Panc1 (cell line): ENCODE results near the gene NAA25.

Experiments
- POLR2AphosphoS5 ChIP-seq: IDR thresholded peaks from 2 replicates; pipeline ENCODE4 v1.6.1; 2012; ENCODE audit warnings: mild to moderate bottlenecking, low read depth, low read length, moderate library complexity
- SIN3A ChIP-seq: IDR thresholded peaks from 2 replicates; pipeline ENCODE4 v1.6.1; 2012; ENCODE audit warnings: low read depth, mild to moderate bottlenecking, low read length, moderate library complexity, borderline replicate concordance; ENCODE audit not compliant: insufficient read depth
- TCF7L2 ChIP-seq: IDR thresholded peaks from 2 replicates; pipeline ENCODE4 v1.6.1; 2011; ENCODE audit warnings: mild to moderate bottlenecking, low read depth, low read length, inconsistent platforms
- TF ChIP-seq, protein P1 (sequence below): fragments of 450-650 bp; IDR thresholded peaks from 2 replicates; pipeline ENCODE4 v1.5.1; 2017; ENCODE audit warnings: mild to moderate bottlenecking
- TF ChIP-seq, protein P2 (sequence below), 2 experiments: IDR thresholded peaks; 2 replicates each; pipeline ENCODE4 v1.6.1; 2011 to 2012; ENCODE audit warnings: low read depth in 2 of 2, control low read depth in 1 of 2, low read length in 1 of 2, mild to moderate bottlenecking in 1 of 2, moderate library complexity in 1 of 2; ENCODE audit not compliant: insufficient read depth in 1 of 2

DNA sequence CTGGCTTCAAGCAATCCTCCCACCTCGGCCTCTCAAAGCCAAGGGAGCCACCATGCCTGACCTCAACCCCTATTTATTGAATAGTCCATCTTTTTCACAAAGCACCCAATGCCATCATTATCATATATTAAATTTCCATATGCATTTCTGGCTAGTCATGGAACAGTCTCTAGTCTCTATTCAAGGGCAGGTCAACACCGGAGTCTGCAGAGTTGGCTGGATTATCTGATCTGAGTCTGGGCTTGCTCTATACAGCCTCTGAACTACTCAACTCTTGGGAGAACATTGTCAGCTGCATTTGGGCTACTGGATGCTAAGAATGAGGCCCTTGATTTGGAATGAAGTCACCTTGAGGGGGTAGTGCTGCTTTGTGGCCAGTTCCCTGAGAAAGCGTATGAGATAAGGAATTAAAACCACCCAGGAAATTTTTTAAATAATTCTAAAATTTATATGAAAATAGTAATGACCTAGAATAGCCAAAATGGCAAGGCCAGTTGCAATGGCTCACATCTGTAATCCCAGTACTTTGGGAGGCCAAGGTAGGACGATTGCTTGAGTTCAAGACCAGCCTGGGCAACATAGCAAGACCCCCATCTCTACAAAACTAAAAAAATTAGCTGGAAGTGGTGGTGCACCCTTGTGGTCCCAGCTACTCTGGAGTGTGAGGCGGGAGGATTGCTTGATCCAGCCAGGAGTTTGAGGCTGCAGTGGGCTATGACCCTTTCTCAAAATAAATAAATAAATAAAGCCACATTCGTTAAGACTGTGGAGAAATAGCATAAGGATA, 6.9 kb upstream of the NAA25 start:
- TF ChIP-seq, protein P1, sequence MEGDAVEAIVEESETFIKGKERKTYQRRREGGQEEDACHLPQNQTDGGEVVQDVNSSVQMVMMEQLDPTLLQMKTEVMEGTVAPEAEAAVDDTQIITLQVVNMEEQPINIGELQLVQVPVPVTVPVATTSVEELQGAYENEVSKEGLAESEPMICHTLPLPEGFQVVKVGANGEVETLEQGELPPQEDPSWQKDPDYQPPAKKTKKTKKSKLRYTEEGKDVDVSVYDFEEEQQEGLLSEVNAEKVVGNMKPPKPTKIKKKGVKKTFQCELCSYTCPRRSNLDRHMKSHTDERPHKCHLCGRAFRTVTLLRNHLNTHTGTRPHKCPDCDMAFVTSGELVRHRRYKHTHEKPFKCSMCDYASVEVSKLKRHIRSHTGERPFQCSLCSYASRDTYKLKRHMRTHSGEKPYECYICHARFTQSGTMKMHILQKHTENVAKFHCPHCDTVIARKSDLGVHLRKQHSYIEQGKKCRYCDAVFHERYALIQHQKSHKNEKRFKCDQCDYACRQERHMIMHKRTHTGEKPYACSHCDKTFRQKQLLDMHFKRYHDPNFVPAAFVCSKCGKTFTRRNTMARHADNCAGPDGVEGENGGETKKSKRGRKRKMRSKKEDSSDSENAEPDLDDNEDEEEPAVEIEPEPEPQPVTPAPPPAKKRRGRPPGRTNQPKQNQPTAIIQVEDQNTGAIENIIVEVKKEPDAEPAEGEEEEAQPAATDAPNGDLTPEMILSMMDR = no peak
- TF ChIP-seq POLR2AphosphoS5 = no peak
- no peak for TF ChIP-seq TCF7L2
- no peak for TF ChIP-seq SIN3A
- TF ChIP-seq, protein P2, sequence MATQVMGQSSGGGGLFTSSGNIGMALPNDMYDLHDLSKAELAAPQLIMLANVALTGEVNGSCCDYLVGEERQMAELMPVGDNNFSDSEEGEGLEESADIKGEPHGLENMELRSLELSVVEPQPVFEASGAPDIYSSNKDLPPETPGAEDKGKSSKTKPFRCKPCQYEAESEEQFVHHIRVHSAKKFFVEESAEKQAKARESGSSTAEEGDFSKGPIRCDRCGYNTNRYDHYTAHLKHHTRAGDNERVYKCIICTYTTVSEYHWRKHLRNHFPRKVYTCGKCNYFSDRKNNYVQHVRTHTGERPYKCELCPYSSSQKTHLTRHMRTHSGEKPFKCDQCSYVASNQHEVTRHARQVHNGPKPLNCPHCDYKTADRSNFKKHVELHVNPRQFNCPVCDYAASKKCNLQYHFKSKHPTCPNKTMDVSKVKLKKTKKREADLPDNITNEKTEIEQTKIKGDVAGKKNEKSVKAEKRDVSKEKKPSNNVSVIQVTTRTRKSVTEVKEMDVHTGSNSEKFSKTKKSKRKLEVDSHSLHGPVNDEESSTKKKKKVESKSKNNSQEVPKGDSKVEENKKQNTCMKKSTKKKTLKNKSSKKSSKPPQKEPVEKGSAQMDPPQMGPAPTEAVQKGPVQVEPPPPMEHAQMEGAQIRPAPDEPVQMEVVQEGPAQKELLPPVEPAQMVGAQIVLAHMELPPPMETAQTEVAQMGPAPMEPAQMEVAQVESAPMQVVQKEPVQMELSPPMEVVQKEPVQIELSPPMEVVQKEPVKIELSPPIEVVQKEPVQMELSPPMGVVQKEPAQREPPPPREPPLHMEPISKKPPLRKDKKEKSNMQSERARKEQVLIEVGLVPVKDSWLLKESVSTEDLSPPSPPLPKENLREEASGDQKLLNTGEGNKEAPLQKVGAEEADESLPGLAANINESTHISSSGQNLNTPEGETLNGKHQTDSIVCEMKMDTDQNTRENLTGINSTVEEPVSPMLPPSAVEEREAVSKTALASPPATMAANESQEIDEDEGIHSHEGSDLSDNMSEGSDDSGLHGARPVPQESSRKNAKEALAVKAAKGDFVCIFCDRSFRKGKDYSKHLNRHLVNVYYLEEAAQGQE (IDR thresholded peaks at IDR 0.05; ENCODE audit: insufficient read depth in 1 of 2, low read depth in 2 of 2, low read length in 1 of 2) = no peak
